Measurements from ENCODE around the gene NTRK3. TPM values are rescaled to one million over a fixed set of nuclear protein-coding genes. Genes with fewer than 3 reads are reported as not detected.

The NTRK3 gene
- total RNA-seq, 2 experiments from 2014 or later = not detected

GRCh38 chr15:87959080-87959479 lies 297.5 kb downstream of the NTRK3 start:
- no peaks in the 10 kb centered on the region for H3K4me1 Mint-ChIP-seq
- no peaks in the 10 kb centered on the region for H3K9me3 Mint-ChIP-seq
- H3K36me3 Mint-ChIP-seq = no peaks in the 10 kb centered on the region
- H3K27me3 Mint-ChIP-seq = no peaks in the 10 kb centered on the region
- DNase-seq = no peak
- ATAC-seq (ENCODE audit: low read depth) = no peak
- H3K4me3 Mint-ChIP-seq = no peak overlapping the region
- no peak overlapping the region for H3K27ac Mint-ChIP-seq
- POLR2A ChIA-PET = no interaction called here

- ATAC-seq (ENCODE audit: low read depth) (no peak), DNase-seq (no peak)
- Mint-ChIP-seq H3K36me3 (no peaks in the 10 kb centered on the region), H3K27me3 (no peaks in the 10 kb centered on the region), H3K9me3 (no peaks in the 10 kb centered on the region), H3K27ac (no peak overlapping the region), H3K4me1 (no peaks in the 10 kb centered on the region), H3K4me3 (no peak overlapping the region)
- POLR2A ChIA-PET = no interaction called here
Measured at GRCh38 chr15:87955284-87955909, 301.1 kb downstream of the NTRK3 start.

GRCh38 chr15:87954793-87955192 lies 301.7 kb downstream of the NTRK3 start:
- Mint-ChIP-seq H3K4me1 (no peaks in the 10 kb centered on the region), H3K36me3 (no peaks in the 10 kb centered on the region), H3K9me3 (no peaks in the 10 kb centered on the region), H3K4me3 (no peak overlapping the region), H3K27me3 (no peaks in the 10 kb centered on the region), H3K27ac (no peak overlapping the region)
- ATAC-seq (ENCODE audit: low read depth) = no peak
- POLR2A ChIA-PET = no interaction called here
- DNase-seq = no peak

DNA sequence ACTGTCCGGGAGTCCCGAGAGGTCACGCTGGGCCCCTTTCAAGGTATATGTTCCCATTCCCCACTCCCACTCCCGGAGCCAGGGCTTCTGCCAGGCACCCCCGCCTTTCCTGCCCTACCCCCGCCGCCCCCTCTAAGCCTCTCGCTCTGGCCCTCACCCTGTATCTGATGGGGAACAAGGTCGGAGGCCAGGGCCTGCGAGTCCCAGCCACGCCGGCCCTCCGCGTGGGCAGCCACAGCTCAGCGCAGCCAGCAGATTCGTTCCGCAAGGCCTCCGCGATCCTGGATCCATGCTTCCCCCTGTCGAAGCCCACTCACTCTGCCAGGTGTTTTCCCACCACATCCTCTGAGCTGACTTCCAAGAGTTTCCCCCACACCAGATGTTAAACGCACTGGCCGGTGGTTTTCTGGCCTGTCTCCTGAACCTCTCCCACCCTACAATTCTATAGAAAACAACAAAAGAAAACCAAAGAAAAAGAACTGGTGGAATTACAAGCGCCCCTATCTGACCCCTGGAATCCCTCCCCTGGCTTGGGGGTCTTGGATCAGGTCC lies 303.7 kb downstream of the NTRK3 start:
- Mint-ChIP-seq H3K36me3 (no peaks in the 10 kb centered on the region), H3K27ac (no peak overlapping the region), H3K27me3 (no peaks in the 10 kb centered on the region), H3K9me3 (no peaks in the 10 kb centered on the region), H3K4me1 (no peaks in the 10 kb centered on the region), H3K4me3 (no peak overlapping the region)
- POLR2A ChIA-PET = no interaction called here
- DNase-seq (no peak), ATAC-seq (ENCODE audit: low read depth) (no peak)

GRCh38 chr15:87949575-87950223 lies 306.8 kb downstream of the NTRK3 start:
- ATAC-seq (ENCODE audit: low read depth) (no peak), DNase-seq (no peak)
- Mint-ChIP-seq H3K27ac (no peak overlapping the region), H3K4me3 (no peak overlapping the region), H3K36me3 (no peaks in the 10 kb centered on the region), H3K4me1 (no peaks in the 10 kb centered on the region), H3K27me3 (no peaks in the 10 kb centered on the region), H3K9me3 (no peaks in the 10 kb centered on the region)
- POLR2A ChIA-PET = no interaction called here

GRCh38 chr15:87949151-87949574 lies 307.4 kb downstream of the NTRK3 start:
- Mint-ChIP-seq H3K4me3 (no peak overlapping the region), H3K27ac (no peak overlapping the region), H3K9me3 (no peaks in the 10 kb centered on the region), H3K36me3 (no peaks in the 10 kb centered on the region), H3K4me1 (no peaks in the 10 kb centered on the region), H3K27me3 (no peaks in the 10 kb centered on the region)
- ATAC-seq (ENCODE audit: low read depth) (no peak), DNase-seq (no peak)
- POLR2A ChIA-PET = no interaction called here

- Mint-ChIP-seq H3K9me3 (no peaks in the 10 kb centered on the region), H3K4me3 (no peak overlapping the region)
- no peak for ATAC-seq (ENCODE audit: low read depth)
Measured at GRCh38 chr15:87947560-87947959, 309.0 kb downstream of the NTRK3 start.

DNA sequence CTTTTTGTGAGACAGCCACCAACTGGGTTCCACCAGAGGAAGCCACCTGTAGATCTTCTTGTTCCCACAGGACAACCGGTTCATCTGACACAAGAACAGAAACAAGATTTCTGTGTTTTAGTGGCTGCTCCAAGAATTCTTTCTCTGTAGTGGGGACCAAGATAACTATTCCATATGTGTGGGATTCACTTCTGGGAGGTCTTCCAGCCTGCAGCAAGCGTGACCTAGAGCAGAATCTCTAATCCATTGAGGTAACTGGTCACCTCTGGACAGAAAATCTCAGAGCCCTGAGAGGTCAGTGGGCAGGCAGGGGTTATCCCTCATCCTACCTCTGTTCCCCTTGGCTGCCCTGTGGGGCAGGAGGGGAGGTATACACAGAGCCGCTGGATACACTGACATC lies 311.3 kb downstream of the NTRK3 start:
- DNase-seq (no peak), ATAC-seq (ENCODE audit: low read depth) (no peak)
- peaks cover 2% of the 10 kb centered on the region for H3K27me3 Mint-ChIP-seq
- H3K9me3 Mint-ChIP-seq = no peaks in the 10 kb centered on the region
- no peaks in the 10 kb centered on the region for H3K36me3 Mint-ChIP-seq
- no peaks in the 10 kb centered on the region for H3K4me1 Mint-ChIP-seq
- POLR2A ChIA-PET = no interaction called here
- H3K27ac Mint-ChIP-seq = no peak overlapping the region
- no peak overlapping the region for H3K4me3 Mint-ChIP-seq

More at GRCh38 chr15:87947560-87947959, 309.0 kb downstream of the NTRK3 start:
- Mint-ChIP-seq H3K4me1 (no peaks in the 10 kb centered on the region), H3K27ac (no peak overlapping the region), H3K36me3 (no peaks in the 10 kb centered on the region), H3K27me3 (no peaks in the 10 kb centered on the region)
- POLR2A ChIA-PET = no interaction called here
- no peak for DNase-seq

DNA sequence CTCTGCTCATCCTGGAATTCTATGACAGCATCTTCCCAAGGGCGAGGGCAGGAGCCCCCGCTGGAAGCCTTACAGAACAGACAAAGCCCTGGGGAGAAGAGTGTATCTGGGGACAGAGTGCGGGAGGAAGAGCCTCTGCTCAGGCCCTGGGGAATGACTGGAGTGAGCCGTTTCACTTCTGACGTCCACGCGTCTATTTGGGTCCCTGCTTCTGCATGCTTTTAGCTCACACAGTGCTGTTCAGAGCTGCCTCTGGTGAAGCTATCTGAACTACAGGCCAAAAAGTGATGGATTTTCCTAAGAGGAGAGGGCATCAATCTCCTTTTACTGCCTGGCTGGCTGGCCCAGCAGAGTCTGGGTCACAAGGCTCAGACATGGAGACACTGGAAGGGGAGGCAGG lies 311.8 kb downstream of the NTRK3 start:
- Mint-ChIP-seq H3K9me3 (no peaks in the 10 kb centered on the region), H3K4me1 (no peaks in the 10 kb centered on the region), H3K27ac (no peak overlapping the region), H3K4me3 (no peak overlapping the region), H3K27me3 (peaks cover 2% of the 10 kb centered on the region), H3K36me3 (no peaks in the 10 kb centered on the region)
- DNase-seq (no peak), ATAC-seq (ENCODE audit: low read depth) (no peak)
- POLR2A ChIA-PET = no interaction called here

DNA sequence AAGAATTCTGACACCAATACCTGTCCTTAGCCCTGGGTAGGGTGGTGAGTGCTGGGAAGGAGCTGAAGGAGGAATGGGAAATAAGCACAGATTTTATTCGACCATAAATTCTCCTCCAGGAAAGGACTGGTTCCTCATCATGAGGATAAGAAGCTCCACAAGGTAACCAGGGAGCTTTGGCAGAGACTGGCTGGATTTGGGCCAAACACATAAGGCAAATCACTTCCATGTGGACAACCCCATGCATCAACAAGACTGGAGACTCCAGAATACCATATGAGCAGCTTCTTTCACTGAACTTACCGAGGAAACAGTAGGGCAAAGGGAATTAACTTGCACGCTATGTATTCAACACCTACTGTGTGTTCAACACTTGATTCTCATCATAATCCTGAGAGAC lies 312.5 kb downstream of the NTRK3 start:
- peaks cover 2% of the 10 kb centered on the region for H3K27me3 Mint-ChIP-seq
- POLR2A ChIA-PET = no interaction called here

DNA sequence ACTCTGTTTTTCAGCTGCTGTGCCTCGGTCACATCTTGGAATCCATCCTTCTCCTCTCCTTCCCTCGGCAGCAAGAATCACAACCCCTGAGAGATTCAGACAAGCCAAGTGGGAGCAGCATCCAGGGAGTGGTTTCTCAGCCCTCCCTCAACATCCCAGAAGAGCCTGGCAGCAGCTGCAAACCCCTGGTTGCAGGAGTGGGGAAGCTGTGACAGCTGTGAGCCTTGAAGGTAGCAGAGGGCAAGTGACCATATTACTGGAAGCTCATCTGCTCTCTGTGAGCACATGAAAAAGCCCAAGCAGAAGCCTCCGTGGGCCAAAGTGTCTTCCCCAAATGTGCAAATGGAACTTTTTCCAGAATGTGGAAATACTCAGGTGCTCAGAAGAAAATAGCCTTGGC lies 312.9 kb downstream of the NTRK3 start:
- H3K4me3 Mint-ChIP-seq = no peak overlapping the region
- no peaks in the 10 kb centered on the region for H3K9me3 Mint-ChIP-seq
- H3K27ac Mint-ChIP-seq = no peak overlapping the region
- H3K36me3 Mint-ChIP-seq = no peaks in the 10 kb centered on the region
- H3K27me3 Mint-ChIP-seq = peaks cover 2% of the 10 kb centered on the region
- POLR2A ChIA-PET = no interaction called here
- no peaks in the 10 kb centered on the region for H3K4me1 Mint-ChIP-seq
- ATAC-seq (ENCODE audit: low read depth) (no peak), DNase-seq (no peak)

More for the DNA sequence above, 312.5 kb downstream of the NTRK3 start:
- no peaks in the 10 kb centered on the region for H3K9me3 Mint-ChIP-seq
- ATAC-seq (ENCODE audit: low read depth) = no peak
- no peak for DNase-seq
- no peaks in the 10 kb centered on the region for H3K36me3 Mint-ChIP-seq
- H3K27ac Mint-ChIP-seq = no peak overlapping the region
- no peaks in the 10 kb centered on the region for H3K4me1 Mint-ChIP-seq
- no peak overlapping the region for H3K4me3 Mint-ChIP-seq

DNA sequence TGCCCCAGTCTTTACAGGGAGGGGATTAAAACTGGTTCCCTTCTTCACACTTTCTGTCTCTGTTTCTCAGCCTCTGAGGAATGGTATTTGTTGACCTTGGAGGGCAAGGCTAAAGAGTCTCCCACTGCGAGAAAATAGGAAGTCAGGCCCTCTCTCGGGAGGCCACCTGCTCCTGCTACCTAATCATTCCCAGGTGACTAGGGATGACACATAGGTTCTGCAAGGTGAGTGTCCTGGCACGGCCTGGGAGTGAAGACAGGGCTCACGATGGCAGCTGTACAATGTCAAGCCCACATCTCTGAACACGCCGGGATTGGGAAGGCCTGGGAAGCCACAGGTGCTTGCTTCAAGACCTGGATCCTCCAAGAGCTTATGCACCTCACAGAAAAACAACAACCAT lies 314.2 kb downstream of the NTRK3 start:
- Mint-ChIP-seq H3K4me3 (no peak overlapping the region), H3K27ac (no peak overlapping the region), H3K4me1 (no peaks in the 10 kb centered on the region), H3K9me3 (no peaks in the 10 kb centered on the region), H3K36me3 (no peaks in the 10 kb centered on the region), H3K27me3 (peaks cover 2% of the 10 kb centered on the region)
- ATAC-seq (ENCODE audit: low read depth) (no peak), DNase-seq (no peak)
- POLR2A ChIA-PET = no interaction called here

DNA sequence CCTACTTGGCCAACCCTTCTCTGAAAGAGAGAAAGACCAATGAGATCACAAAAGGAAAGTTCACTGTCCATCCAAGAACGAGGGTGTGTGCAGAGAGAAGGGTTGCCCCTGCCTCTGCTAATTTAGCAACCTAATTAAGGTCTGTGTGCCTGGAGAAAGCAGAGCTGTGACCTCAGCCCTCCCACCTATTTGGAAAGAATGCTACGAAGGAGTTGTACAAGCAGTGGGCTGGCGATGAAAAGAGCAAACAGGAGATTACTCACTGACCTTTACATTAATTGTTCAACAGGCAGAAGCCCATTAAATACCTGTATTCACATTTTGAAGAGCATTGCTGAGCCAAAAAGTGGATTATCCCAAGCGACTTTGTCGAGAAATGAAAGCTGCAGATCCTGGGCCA lies 314.9 kb downstream of the NTRK3 start:
- Mint-ChIP-seq H3K27ac (no peak overlapping the region), H3K4me3 (no peak overlapping the region), H3K36me3 (no peaks in the 10 kb centered on the region), H3K4me1 (no peaks in the 10 kb centered on the region), H3K27me3 (peaks cover 8% of the 10 kb centered on the region), H3K9me3 (no peaks in the 10 kb centered on the region)
- DNase-seq (no peak), ATAC-seq (ENCODE audit: low read depth) (no peak)
- POLR2A ChIA-PET = no interaction called here

GRCh38 chr15:87940768-87941167 lies 315.8 kb downstream of the NTRK3 start:
- Mint-ChIP-seq H3K9me3 (no peaks in the 10 kb centered on the region), H3K27me3 (peaks cover 8% of the 10 kb centered on the region), H3K27ac (no peak overlapping the region), H3K4me3 (no peak overlapping the region), H3K4me1 (no peaks in the 10 kb centered on the region), H3K36me3 (no peaks in the 10 kb centered on the region)
- ATAC-seq (ENCODE audit: low read depth) = no peak
- no peak for DNase-seq
- POLR2A ChIA-PET = no interaction called here

All from activated naive CD8-positive, alpha-beta T cell treated with anti-CD3 and anti-CD28 coated beads, Interleukin-2, amount 10 ng/mL, durations not matched to agents 7 days and 5 days (primary cell).